Measurements from ENCODE around the gene OR51S1. TPM values are rescaled to one million over a fixed set of nuclear protein-coding genes. Genes with fewer than 3 reads are reported as not detected.
"Not testable (repeated sequence)": the region's sequence is repeated elsewhere in the genome, so short reads cannot be mapped to it uniquely, and the experiment has no call there.

OR51S1 gene, protein sequence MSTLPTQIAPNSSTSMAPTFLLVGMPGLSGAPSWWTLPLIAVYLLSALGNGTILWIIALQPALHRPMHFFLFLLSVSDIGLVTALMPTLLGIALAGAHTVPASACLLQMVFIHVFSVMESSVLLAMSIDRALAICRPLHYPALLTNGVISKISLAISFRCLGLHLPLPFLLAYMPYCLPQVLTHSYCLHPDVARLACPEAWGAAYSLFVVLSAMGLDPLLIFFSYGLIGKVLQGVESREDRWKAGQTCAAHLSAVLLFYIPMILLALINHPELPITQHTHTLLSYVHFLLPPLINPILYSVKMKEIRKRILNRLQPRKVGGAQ
- not detected for total RNA-seq

DNA sequence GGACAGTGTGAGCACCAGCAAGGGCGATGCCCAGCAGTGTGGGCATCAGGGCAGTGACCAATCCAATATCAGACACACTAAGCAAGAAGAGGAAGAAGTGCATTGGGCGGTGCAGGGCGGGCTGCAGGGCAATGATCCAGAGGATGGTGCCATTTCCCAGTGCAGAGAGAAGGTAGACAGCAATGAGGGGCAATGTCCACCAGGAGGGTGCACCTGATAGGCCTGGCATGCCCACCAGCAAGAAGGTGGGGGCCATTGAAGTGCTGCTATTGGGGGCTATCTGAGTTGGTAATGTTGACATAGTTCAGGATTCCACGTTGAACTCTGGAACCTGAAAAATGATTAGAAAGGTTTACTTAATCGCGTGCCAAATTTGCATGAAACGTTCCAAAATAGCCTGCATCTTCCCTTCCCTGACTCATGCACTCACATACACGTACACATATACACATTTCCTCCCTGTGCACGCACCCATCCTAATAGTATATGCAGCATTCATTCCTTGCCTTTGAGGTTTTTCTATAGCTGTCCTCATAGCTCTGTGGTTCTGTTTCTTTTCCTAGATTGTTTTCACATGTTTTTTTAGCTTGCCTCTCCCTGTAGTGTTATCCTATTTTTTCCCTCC, at the start of gene OR51S1:
Gene OR51S1, minus strand, starts transcription at position 301 of the 625 bp plus-strand sequence. Its CDS starts 0 bp downstream, at position 301.
- DNase-seq (ENCODE audit: low read depth in 2 of 3, low spot score in 2 of 3): no peak

DNA sequence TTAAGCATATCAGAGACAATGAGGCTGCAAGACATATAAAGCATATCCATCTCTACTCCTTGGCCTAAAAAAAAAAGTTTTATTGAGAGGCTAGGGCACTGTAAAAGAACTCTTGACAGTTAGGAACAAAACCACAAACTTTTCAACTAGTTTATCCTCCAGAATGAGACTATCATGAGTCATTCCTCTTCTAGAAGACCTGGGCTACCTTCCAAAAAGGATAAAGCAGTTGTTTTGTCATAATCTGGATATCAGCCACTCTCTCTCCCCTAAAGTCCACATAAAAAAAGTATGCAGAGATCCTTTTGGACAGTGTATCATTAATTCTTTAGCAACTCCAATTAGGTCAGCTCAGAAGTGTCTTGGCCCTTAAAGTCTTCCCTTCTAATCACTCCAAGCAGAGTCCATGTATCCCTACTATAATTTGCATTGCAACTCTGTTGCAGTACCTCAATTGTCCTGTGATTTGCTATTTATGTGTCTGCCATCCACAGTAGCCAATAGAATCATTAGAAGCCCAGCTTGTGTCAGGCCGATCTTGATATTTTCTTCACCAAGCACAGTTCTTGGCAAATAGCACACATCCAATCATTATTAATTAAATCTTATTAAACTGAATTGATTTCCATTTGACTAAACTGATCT, 43.1 kb upstream of the OR51S1 start:
- DNase-seq (ENCODE audit: low read depth in 2 of 3, low spot score in 2 of 3): peak in 2 of 3 donors; percentile 0 to 26

DNA sequence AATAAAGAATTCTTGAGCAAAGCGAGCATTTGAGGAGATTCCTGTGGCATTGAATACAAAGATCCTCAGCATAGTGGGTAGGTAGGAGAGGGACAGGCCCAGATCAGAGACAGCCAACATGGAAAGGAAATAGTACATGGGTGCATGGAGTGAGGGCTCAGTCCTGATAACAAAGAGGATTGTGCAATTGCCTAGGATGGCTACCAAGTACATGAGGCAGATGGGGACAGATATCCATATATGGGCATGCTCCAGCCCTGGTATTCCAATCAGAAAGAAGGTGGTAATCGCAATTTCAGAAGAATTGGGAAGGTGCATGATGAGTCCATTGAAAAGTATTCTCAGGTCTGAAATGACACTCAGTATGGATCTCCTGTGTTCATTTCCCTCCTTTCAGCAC, 41.3 kb upstream of the OR51S1 start:
- DNase-seq (ENCODE audit: low read depth in 2 of 3, low spot score in 2 of 3): no peak

- no peak for DNase-seq (ENCODE audit: low read depth in 2 of 3, low spot score in 2 of 3)
Observed at GRCh38 chr11:4887591-4887990, 38.6 kb upstream of the OR51S1 start.

DNA sequence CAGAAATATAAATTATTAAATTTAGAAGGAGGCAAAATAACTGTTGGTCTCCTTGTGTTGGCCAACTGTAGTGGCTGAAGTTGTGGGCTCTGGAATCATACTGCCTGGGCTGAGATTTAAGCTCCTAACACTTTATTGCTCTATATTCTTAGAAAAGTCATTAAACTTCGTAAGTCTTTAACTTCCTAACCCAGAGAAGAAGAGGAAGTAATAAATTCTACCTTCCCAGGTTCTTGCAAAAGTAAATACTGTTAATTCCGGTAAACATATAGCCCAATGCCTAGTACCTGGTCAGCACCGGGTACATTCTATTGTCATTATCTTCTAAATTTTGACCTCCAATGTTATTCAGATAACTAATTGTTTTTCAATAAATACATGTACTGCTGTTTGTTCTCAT, 37.2 kb upstream of the OR51S1 start:
- no peak for DNase-seq (ENCODE audit: low read depth in 2 of 3, low spot score in 2 of 3)

DNA sequence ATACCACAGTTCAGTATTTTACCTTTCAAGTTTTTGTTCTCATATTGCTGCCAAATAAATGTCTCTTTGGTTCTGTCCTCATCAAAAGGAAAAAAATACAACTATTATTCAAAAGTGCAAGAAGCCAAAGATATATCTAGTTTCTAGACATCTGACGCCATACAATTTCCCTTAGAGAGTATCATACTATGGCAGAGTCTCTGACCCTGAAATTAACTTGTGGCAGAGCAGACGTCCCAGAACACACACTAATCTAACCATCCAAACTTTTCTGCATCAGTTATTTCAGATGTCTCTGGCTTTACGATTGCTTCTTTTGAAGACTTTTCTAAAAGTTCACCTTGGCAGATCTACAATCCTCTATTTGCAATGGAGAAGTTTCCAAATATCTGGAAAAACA, 35.4 kb upstream of the OR51S1 start:
- DNase-seq (ENCODE audit: low read depth in 2 of 3, low spot score in 2 of 3): no peak

GRCh38 chr11:4882543-4882942, 33.5 kb upstream of the OR51S1 start:
- no peak for DNase-seq (ENCODE audit: low read depth in 2 of 3, low spot score in 2 of 3)

DNA sequence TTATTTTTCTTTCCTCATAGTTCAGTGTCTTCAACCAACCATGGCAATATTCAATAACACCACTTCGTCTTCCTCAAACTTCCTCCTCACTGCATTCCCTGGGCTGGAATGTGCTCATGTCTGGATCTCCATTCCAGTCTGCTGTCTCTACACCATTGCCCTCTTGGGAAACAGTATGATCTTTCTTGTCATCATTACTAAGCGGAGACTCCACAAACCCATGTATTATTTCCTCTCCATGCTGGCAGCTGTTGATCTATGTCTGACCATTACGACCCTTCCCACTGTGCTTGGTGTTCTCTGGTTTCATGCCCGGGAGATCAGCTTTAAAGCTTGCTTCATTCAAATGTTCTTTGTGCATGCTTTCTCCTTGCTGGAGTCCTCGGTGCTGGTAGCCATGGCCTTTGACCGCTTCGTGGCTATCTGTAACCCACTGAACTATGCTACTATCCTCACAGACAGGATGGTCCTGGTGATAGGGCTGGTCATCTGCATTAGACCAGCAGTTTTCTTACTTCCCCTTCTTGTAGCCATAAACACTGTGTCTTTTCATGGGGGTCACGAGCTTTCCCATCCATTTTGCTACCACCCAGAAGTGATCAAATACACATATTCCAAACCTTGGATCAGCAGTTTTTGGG, 33.0 kb upstream of the OR51S1 start, which contains the start of gene OR51T1:
Gene OR51T1, plus strand, starts transcription at position 41 of the 641 bp plus-strand sequence. Its CDS starts 0 bp downstream, at position 41.
- DNase-seq (ENCODE audit: low read depth in 2 of 3, low spot score in 2 of 3): no peak

GRCh38 chr11:4881188-4881587, 32.2 kb upstream of the OR51S1 start:
- DNase-seq (ENCODE audit: low read depth in 2 of 3, low spot score in 2 of 3): no peak

DNA sequence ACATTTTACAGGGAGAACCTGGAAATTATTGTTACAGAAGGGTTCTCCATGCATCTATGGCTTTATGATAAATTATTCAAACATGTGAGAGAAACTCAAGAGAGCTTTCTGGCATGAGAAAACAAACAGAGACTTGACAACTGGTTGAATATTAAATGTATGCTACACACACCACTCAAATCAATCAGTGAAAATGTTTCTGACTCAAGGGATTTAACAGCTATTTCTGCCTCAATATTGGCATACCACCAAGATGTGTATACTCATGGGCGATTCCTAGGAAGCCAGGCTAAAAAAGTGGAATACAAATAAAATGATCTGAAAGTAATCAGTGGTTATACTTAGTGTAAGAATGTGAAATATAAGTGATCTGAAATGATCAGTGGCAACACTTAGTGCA, 16.8 kb upstream of the OR51S1 start:
- no peak for DNase-seq (ENCODE audit: low read depth in 2 of 3, low spot score in 2 of 3)

- no peak for DNase-seq (ENCODE audit: low read depth in 2 of 3, low spot score in 2 of 3)
Observed at GRCh38 chr11:4863876-4864275, 14.9 kb upstream of the OR51S1 start.

GRCh38 chr11:4862447-4863236, 13.6 kb upstream of the OR51S1 start:
- no peak for DNase-seq (ENCODE audit: low read depth in 2 of 3, low spot score in 2 of 3)

GRCh38 chr11:4854286-4854685, 5.3 kb upstream of the OR51S1 start:
- not testable (repeated sequence) for DNase-seq (ENCODE audit: low read depth in 2 of 3, low spot score in 2 of 3)

- no peak for DNase-seq (ENCODE audit: low read depth in 2 of 3, low spot score in 2 of 3)
Observed at GRCh38 chr11:4851033-4851432, 2.0 kb upstream of the OR51S1 start.

DNA sequence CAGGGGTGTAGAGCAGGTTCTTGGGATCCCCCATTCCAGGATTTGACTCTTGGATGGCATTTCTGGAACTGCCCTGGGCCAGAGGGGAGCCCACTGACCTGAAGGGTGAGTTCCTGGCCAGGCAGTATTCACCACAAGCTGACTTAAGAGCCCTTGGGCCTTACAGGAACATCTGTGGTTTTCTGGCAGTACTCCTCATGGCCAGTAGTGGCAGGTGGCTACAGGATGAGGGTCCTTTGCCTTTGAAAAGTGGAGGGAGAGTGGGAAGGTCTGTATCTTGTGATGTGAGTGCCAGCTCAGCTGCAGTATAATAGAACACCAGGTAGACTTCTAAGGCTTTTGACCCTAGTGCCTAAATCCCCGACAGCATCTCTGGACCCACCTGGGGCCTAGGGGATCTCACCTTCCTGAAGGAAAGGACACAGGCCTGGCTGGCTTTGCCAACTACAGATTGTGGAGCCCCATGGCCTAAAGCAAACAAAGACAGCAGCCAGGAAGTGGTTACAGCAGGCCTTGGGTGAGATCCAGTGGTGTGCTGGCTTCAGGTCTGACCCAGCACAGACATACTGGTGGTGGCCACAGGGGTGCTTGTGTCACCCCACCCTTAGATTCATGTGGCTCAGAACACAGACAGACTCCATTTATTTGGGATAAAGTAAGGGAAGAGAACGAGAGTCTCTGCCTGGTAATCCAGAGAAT, 9.0 kb downstream of the OR51S1 start:
- DNase-seq (ENCODE audit: low read depth in 2 of 3, low spot score in 2 of 3): no peak

- DNase-seq (ENCODE audit: low read depth in 2 of 3, low spot score in 2 of 3): peak in 1 of 3 donors; percentile 4
Observed at GRCh38 chr11:4830909-4831308, 18.1 kb downstream of the OR51S1 start.

DNA sequence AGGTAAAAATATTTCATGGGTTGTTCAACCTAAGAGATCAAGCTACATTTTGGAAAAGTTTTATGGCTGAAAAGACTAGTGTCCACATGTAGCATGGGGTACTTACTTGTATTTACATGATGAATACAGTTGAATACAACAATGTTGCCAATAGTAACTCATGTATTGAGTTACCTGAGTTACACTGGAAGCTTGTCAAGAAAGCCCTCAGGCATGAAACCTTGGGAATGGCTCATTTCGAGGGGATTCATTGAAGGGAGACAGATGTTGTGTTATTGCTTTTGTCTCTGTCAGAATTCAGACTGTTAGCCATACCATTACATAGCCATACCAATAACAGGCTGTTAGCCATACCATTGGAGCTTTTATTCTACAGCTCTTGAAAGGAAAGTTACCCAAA, 18.7 kb downstream of the OR51S1 start:
- DNase-seq (ENCODE audit: low read depth in 2 of 3, low spot score in 2 of 3): no peak

GRCh38 chr11:4826425-4826824, 22.6 kb downstream of the OR51S1 start:
- DNase-seq (ENCODE audit: low read depth in 2 of 3, low spot score in 2 of 3): peak in 2 of 3 donors; percentile 9 to 58

DNA sequence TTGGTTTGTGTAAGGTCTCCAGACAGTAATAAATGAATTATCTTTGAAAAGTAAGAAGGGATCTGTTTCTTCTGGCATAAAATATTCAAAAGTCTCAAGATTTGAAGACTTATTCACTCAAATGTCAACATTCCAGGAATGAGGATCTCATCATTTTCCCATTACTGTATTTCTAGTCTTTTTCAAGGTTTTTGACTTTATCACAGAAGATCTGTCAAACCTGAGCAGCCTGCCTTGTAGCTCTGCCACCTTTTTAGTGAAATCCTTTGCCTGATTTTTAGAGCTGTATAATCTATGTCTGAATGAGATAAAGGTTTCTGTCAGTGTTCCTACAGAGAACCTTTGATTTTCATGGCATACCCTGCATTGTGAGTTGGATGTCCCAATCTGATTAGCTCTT, 23.9 kb downstream of the OR51S1 start:
- DNase-seq (ENCODE audit: low read depth in 2 of 3, low spot score in 2 of 3): no peak

DNA sequence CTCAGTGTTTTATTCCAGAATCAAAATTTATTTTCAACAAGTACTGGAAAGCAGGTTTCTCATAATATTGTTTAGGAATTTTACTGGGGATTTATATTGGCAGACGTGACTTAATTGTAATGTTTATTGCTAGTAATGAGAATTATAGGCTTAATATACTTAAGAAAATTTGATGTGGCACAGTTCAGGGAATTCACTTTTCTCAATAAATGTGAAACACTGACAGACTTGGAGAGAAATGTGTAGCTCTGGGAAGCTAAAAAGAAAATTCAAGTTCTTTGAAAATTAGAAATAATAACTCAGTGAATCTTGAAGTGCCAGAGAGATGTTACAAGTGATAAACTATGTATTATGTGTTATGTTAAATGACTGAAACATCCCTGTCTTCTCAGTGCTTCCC, 28.0 kb downstream of the OR51S1 start, which contains the start of gene OR51F2:
Gene OR51F2, plus strand, starts transcription at position 301 of the 400 bp plus-strand sequence. CDS start 101 bp downstream, outside the sequence.
- DNase-seq (ENCODE audit: low read depth in 2 of 3, low spot score in 2 of 3): no peak
